NCI-H1105 (cell line): ENCODE measurements around the gene POU5F1.
A peak's percentile ranks its signal among the peaks of the same experiment; 100 is the strongest.
"Not testable (repeated sequence)": the region's sequence is repeated elsewhere in the genome, so short reads cannot be mapped to it uniquely, and the experiment has no call there.

Experiments used
- DNase-seq: peaks from one replicate; lab custom pipeline; 2025; lab: John Stamatoyannopoulos, UW

Gene POU5F1

GRCh38 chr6:31165064-31165832 is 5.2 kb downstream of the POU5F1 start:
- DNase-seq, result not testable (repeated sequence)

GRCh38 chr6:31164475-31165063 is 5.9 kb downstream of the POU5F1 start:
- DNase-seq, result not testable (repeated sequence)

- DNase-seq, result no peak
Observed at GRCh38 chr6:31163922-31164321, 6.6 kb downstream of the POU5F1 start.

- DNase-seq, result no peak
Observed at GRCh38 chr6:31162463-31163165, 7.9 kb downstream of the POU5F1 start.

- DNase-seq, result no peak
Observed at GRCh38 chr6:31161216-31162126, 9.0 kb downstream of the POU5F1 start.

- no peak for DNase-seq
Observed at GRCh38 chr6:31158863-31159855, 11.3 kb downstream of the POU5F1 start.

- peak; percentile 98 for DNase-seq
Observed at GRCh38 chr6:31158140-31158862, 12.2 kb downstream of the POU5F1 start, which contains the start of gene TCF19. TCF19 (plus strand) TSS chr6:31158589; CDS start chr6:31159470, 881 bp downstream.

GRCh38 chr6:31157513-31158139 is 12.9 kb downstream of the POU5F1 start, which contains the start of gene CCHCR1:
CCHCR1 (minus strand) TSS chr6:31157802; CDS start chr6:31157600, 202 bp downstream.
- no peak for DNase-seq

GRCh38 chr6:31156641-31157040 is 13.8 kb downstream of the POU5F1 start:
- DNase-seq, result no peak

- DNase-seq, result no peak
Observed at GRCh38 chr6:31154436-31154835, 16.0 kb downstream of the POU5F1 start.

GRCh38 chr6:31152781-31153180 is 17.7 kb downstream of the POU5F1 start:
- no peak for DNase-seq

- no peak for DNase-seq
Observed at GRCh38 chr6:31149827-31150447, 20.5 kb downstream of the POU5F1 start.

GRCh38 chr6:31145386-31145785 is 25.1 kb downstream of the POU5F1 start:
- no peak for DNase-seq

GRCh38 chr6:31144970-31145340 is 25.5 kb downstream of the POU5F1 start:
- DNase-seq, result no peak

- DNase-seq, result no peak
Observed at GRCh38 chr6:31144296-31144969, 26.0 kb downstream of the POU5F1 start.

GRCh38 chr6:31143148-31143547 is 27.3 kb downstream of the POU5F1 start:
- DNase-seq, result no peak

- DNase-seq, result no peak
Observed at GRCh38 chr6:31142361-31142761, 28.1 kb downstream of the POU5F1 start.

GRCh38 chr6:31140643-31141042 is 29.8 kb downstream of the POU5F1 start:
- DNase-seq, result no peak
